IMR-90 (cell line): ENCODE results near the gene LCN2.

Source experiments
- BHLHE40 ChIP-seq: fragments of 150-350 bp; IDR thresholded peaks from 2 replicates; pipeline ENCODE4 v1.6.1; 2016; ENCODE audit warnings: mild to moderate bottlenecking, low read depth, low read length
- CEBPB ChIP-seq: IDR thresholded peaks from 2 replicates; pipeline ENCODE4 v1.6.1; 2012; ENCODE audit warnings: low read depth, low read length, improper control_type of control experiment
- FOS ChIP-seq: fragments of 150-350 bp; IDR thresholded peaks from 2 replicates; pipeline ENCODE4 v1.6.1; 2016; ENCODE audit warnings: low read depth, low read length
- MXI1 ChIP-seq: IDR thresholded peaks from 2 replicates; pipeline ENCODE4 v1.6.1; 2012; ENCODE audit warnings: low read depth, mild to moderate bottlenecking, low read length, moderate library complexity, borderline replicate concordance
- POLR2A ChIP-seq: IDR thresholded peaks from 2 replicates; pipeline ENCODE4 v1.6.1; 2012; ENCODE audit warnings: mild to moderate bottlenecking, low read depth, low read length
- RAD21 ChIP-seq: IDR thresholded peaks from 2 replicates; pipeline ENCODE4 v1.6.1; 2012; ENCODE audit warnings: low read length, improper control_type of control experiment
- RCOR1 ChIP-seq: IDR thresholded peaks from 2 replicates; pipeline ENCODE4 v1.6.1; 2012; ENCODE audit warnings: mild to moderate bottlenecking, low read length, improper control_type of control experiment; ENCODE audit not compliant: insufficient replicate concordance
- RFX5 ChIP-seq: IDR thresholded peaks from 2 replicates; pipeline ENCODE4 v1.8.0; 2012; ENCODE audit warnings: low read depth, mild to moderate bottlenecking, low read length, moderate library complexity
- SMC3 ChIP-seq: fragments of 150-350 bp; IDR thresholded peaks from 2 replicates; pipeline ENCODE4 v1.6.1; 2016; ENCODE audit warnings: low read depth, mild to moderate bottlenecking, antibody characterized with exemption, low read length, moderate library complexity
- TF ChIP-seq, protein P1 (sequence below): conservative IDR thresholded peaks from 2 replicates; pipeline ENCODE4 v1.5.1; 2012; ENCODE audit warnings: mild to moderate bottlenecking, low read depth, low read length, improper control_type of control experiment

DNA sequence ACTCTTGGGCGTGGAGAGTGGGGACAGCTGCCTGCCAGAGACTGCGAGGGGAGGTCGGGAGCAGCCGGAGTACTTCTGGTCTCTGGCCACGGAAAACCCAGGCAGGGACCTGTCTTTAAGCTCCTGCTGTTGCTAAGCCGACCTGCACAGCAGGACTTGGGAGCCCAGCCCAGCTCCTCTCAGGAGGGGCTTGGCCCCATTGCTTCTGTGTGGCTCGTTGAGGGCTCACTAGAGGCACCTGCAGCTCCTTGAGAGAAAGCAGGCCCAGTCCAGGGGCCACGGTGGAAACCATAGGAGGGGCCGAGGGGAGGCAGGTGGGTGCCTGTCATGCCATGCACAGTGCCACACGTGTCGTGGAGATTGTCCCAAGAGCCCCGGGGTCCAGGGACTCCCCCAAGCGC is 3.3 kb upstream of the LCN2 start:
- TF ChIP-seq, protein P1, sequence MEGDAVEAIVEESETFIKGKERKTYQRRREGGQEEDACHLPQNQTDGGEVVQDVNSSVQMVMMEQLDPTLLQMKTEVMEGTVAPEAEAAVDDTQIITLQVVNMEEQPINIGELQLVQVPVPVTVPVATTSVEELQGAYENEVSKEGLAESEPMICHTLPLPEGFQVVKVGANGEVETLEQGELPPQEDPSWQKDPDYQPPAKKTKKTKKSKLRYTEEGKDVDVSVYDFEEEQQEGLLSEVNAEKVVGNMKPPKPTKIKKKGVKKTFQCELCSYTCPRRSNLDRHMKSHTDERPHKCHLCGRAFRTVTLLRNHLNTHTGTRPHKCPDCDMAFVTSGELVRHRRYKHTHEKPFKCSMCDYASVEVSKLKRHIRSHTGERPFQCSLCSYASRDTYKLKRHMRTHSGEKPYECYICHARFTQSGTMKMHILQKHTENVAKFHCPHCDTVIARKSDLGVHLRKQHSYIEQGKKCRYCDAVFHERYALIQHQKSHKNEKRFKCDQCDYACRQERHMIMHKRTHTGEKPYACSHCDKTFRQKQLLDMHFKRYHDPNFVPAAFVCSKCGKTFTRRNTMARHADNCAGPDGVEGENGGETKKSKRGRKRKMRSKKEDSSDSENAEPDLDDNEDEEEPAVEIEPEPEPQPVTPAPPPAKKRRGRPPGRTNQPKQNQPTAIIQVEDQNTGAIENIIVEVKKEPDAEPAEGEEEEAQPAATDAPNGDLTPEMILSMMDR = no peak
- TF ChIP-seq POLR2A (no peak), MXI1 (no peak), SMC3 (no peak), RAD21 (no peak), FOS (no peak), CEBPB (no peak), BHLHE40 (no peak), RFX5 (no peak), RCOR1 (no peak)
